Hematopoietic multipotent progenitor cell treated with erythropoietin and hydrocortisone succinate and interleukin-3 and kit ligand, for 15 days (in vitro differentiated cells): ENCODE data around the gene ZMIZ1.

ENCODE experiments used
- DNase-seq: peaks from one replicate; pipeline ENCODE4 v3.0.0-alpha.2; 2015; ENCODE audit warnings: low spot score

ZMIZ1 gene

DNA sequence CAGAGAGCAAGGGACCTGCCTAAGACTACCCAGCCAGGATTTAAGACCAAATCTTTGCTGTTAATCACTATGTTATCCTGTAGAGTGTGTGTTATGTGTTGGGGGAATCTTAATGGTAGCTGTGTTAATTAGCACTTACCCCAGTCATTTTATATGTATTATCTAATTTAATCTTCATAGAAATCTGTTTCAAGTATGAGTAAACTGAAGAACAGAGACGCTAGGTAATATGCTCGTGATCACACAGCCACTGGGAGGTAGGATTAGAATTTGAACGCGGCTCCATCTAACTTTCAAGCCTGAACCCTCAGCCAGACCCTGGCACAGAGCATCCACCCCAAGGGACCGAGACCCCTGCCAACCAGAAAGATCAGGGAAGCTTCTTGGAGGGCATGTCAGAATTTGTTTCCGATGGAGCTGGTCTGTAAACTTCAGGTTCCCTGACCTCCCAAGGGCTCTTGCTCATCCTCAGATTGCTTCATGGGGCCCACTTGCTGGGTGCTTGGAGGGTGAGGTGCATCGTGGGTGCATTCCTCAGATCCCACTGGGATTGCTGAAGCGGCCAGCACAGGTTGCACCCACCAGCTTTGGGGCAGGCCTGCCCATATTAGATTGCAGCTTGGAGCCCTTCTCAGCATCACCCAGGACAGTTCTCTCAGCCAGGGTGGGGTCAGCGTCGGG lies 105.0 kb downstream of the ZMIZ1 start:
- no peak for DNase-seq

DNA sequence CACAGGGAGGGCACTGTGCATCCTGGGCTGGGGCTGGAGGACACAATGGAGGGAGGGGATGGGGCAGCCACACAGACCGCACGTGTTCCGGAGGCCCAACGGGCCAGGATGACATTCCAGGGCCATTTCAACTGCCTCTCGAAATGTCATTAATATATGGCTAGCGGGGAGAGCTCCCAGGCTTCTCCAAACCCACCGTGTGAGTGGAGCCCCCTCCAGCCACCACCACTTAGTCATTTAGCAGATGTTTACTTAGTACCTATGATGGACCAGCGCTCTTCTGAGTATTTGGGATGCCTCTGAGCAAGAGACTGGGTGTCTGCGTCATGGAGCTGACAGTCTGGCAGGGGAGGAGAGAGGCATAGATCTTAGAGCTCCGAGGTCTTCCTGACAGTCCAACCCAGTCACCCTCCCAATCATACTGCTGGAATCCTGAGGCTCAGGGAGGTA lies 107.3 kb downstream of the ZMIZ1 start:
- no peak for DNase-seq

- DNase-seq, result no peak
Measured at GRCh38 chr10:79176949-79177602, 108.3 kb downstream of the ZMIZ1 start.

GRCh38 chr10:79178070-79178576 lies 109.4 kb downstream of the ZMIZ1 start:
- no peak for DNase-seq

GRCh38 chr10:79178614-79179163 lies 109.9 kb downstream of the ZMIZ1 start:
- peak; percentile 60 for DNase-seq

- no peak for DNase-seq
Measured at GRCh38 chr10:79179164-79179956, 110.6 kb downstream of the ZMIZ1 start.

- no peak for DNase-seq
Measured at GRCh38 chr10:79179957-79180309, 111.2 kb downstream of the ZMIZ1 start.

GRCh38 chr10:79180414-79181221 lies 111.9 kb downstream of the ZMIZ1 start:
- DNase-seq, result no peak

DNA sequence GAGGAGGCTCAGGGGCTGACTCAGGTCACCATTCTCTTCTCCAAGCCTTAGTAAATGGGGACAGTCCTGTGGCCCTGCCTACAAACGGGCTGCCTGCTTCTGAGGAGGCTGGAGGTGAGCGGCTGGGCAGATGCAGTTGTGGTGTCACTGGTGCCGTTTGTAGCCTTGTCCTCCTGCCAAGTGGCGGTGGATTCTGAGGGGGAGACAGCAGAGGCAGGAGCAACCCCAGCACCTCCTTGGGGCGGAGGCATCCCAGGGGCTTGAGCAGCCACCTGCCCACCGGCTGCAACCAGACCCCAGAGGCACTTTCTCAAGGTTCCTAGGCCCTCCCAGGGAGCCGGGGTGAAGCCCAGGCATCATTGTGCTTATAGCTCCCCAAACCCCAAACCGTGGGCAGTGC lies 112.5 kb downstream of the ZMIZ1 start:
- DNase-seq, result no peak

- no peak for DNase-seq
Measured at GRCh38 chr10:79181698-79182521, 113.1 kb downstream of the ZMIZ1 start.

DNA sequence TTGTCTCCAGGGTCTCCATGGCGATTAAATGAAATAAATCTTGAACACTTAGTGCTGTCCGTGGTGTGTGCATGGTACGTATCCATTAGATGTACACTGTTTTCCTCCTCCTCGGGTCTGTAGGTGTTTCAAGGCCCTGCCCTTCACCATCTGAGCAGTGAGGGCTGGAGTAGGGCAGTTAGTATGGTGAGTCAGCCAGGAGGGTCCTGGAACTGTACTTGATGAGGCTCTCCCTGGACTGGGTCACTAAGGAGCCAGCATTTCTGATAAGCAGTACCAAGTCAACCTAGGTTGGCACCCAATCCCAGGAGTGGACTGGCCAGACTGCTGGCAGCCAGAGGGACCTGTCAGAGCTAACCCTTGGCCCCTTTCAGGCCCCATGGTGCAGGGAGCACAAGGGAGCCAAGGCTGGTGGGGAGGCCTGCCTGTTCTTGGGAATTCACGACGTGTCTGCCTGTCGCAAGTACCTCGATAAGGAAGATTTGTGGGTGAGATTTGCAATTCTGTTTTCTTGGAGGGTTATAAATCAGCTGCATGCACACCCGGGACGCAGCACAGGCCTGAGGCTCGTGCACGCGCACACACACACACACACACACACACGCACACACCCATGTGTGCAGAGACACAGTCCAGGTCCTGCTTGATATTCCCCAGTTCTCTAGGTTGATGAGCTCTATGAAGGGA lies 114.2 kb downstream of the ZMIZ1 start:
- DNase-seq, result no peak

- DNase-seq, result no peak
Measured at GRCh38 chr10:79183468-79183865, 114.7 kb downstream of the ZMIZ1 start.

DNA sequence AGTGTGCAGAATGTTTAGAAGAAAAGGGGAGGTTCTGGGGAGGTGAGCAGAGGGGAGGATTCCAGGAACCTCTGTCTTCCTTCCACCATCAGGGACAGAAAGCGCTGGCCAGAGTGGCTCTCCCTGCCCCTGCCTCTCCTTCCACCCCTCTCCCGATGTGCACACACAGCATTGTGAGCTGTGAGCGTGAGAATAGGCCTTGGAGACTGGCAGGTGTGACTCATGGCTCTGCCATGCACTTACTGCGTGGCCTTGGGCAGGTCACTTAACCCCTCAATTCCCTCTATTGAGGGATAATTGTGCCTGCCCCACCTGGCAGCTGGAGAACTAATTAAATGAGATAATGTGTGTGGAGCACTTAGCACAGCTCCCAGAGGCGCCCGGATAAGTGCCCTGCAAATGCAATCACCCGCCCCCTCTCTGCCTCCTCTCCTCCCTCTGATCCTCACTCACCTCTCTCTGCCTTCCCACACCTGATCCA lies 115.4 kb downstream of the ZMIZ1 start:
- no peak for DNase-seq

DNA sequence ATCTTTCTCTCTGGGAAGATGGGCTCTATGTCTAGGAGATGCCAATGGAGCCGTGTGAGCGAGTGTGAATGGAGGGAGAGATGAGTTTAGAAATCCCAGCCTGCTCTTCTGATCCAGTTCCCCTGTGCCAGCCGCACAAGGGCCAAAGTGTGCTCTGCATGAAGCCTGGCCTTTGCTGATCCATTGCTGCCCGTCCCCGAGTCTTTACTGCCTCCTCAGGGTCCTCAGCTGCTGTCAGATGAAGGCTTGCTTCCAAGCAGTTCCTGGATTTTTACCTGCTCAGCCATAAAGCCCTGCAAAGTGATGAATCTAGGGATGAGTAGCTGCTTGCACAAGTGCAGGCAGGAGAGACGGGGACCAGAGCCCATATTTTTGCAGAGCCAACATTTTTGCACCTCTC lies 115.9 kb downstream of the ZMIZ1 start:
- DNase-seq, result no peak

DNA sequence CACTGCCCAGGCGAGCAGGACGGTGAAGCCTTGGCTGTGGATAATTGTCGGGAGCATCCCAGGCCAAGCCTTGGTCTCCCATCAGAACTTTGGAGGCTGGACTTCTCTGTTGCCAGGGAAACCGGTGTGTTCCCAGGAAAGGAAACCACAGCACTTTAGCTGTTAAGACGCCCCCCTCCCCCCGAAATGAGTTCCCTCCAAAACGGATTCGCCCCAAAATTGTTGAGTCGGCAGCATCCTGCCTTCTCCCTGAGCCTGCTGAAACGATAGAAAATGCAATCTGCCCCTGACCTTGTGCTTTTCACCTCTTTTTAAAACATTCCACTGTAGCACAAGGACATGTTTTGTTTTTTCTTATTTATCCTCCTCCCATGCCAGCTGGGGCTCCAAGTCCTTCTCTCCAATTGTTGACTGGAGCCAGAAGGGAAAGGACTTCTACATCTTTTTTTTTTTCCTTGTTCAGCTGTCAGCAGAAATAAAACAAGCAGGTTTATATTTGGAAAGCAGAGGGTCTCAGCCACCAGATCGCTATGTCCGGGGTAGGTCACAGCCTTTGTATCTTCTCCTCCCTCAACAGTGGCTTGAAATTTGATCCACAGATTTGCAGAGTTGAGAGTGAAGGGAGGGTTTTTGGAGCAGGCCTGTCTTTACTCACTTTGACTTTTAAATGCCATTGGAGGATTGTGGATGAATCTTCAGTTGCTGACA lies 116.5 kb downstream of the ZMIZ1 start:
- no peak for DNase-seq

- no peak for DNase-seq
Measured at GRCh38 chr10:79185796-79186374, 117.1 kb downstream of the ZMIZ1 start.

GRCh38 chr10:79186486-79187120 lies 117.8 kb downstream of the ZMIZ1 start:
- DNase-seq, result no peak

DNA sequence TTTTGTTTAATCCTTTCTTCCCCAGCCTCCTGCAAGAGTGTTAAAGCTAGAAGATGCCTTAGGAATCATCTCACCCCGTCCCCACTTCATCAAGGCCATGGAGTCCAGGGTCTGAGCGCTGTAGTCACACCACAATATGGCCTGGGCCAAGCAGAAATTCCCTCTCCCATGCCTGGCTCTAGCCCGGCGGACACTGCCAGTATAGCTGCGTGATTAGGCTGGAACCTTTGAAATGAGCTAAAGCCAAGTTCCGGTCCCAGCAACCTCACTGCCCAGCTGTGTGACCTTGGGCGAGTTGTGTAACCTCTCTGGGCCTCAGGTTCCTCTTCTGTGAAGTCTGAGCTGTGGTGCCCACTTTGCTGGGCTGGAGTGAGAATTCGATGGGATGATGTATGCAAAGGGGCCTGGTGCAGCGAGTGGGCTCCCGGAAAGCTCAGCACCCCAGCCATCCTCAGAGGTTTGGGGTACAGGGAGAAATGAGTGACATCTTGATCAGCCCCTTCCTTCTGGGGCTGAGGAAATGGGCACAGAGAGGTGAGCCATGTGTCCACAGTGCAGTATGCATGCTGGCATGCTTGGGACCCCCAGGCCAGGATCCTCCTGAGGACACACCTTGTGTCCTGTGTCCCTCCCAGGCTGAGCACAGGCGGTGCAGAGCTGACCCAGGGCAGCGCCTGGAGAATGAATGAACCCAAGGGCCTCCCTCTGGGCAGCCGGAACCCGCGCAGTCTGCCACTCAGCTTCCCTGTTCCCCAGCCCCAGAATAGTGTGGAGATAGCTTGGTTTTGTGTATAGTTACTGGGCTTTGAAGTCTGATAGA lies 118.6 kb downstream of the ZMIZ1 start:
- DNase-seq, result no peak
